ENCODE data around the gene GSE1.

GRCh38 chr16:85605912-85606841 is 6.9 kb upstream of the GSE1 start:
- TF ChIP-seq CTCF (IDR thresholded peaks at IDR 0.05), result no peak
- no peak for TF ChIP-seq ZFX (IDR thresholded peaks at IDR 0.05; ENCODE audit: borderline replicate concordance)
